IMR-90 (cell line): Measurements from ENCODE around the gene PRRG1. TPM values are rescaled to one million over a fixed set of nuclear protein-coding genes. Genes with fewer than 3 reads are reported as not detected.

Experiments used
- ATAC-seq: fragments of 200-7000 bp; cut with Tn5 transposase; 2 replicates; pipeline ENCODE4 v1.9.1; 2020; ENCODE audit warnings: low read depth, mild to moderate bottlenecking, moderate library complexity
- BruUV-seq: library from RNA; stranded (reverse); fragments of 400-500 nt; replicated peaks from 2 replicates; lab custom pipeline; 2021; lab: Mats Ljungman, UMichigan
- CTCF ChIA-PET: fragments of 300-600 bp; formaldehyde crosslinking; extraction: SDS; loops from one replicate; lab custom pipeline; 2021; ENCODE audit warnings: antibody characterized with exemption; lab: Yijun Ruan, JAX
- POLR2A ChIA-PET: fragments of 300-600 bp; sonication (Branson Sonifier 250); formaldehyde crosslinking; loops from one replicate; lab custom pipeline; 2022; ENCODE audit warnings: antibody characterized with exemption; ENCODE audit not compliant: unreplicated experiment; lab: Charles Lee
- DNase-seq: peaks from one replicate; pipeline ENCODE4 v3.0.0; 2013
- H2AFZ ChIP-seq: replicated peaks from 2 replicates; pipeline ENCODE3; 2013; ENCODE audit warnings: low read length, mild to moderate bottlenecking; ENCODE audit not compliant: poor library complexity
- H2AK5ac ChIP-seq: 2 replicates; pipeline ENCODE4 v1.6.1; 2013; ENCODE audit warnings: low read depth, low read length, inconsistent platforms
- H2AK9ac ChIP-seq: replicated peaks from 2 replicates; pipeline ENCODE3; 2013; ENCODE audit warnings: mild to moderate bottlenecking, low read depth, low read length, moderate library complexity; ENCODE audit not compliant: poor library complexity
- H2BK120ac ChIP-seq: 2 replicates; pipeline ENCODE4 v1.6.1; 2013; ENCODE audit warnings: low read depth, low read length, inconsistent platforms
- H2BK15ac ChIP-seq: 3 replicates; pipeline ENCODE4 v1.6.1; 2013; ENCODE audit warnings: low read depth, low read length, inconsistent platforms
- H2BK20ac ChIP-seq: 2 replicates; pipeline ENCODE4 v1.6.1; 2013; ENCODE audit warnings: low read depth, mild to moderate bottlenecking, inconsistent platforms, low read length, moderate library complexity
- H2BK5ac ChIP-seq: 2 replicates; pipeline ENCODE4 v1.6.1; 2013; ENCODE audit warnings: mild to moderate bottlenecking, low read depth, low read length, inconsistent platforms; ENCODE audit not compliant: poor library complexity, severe bottlenecking
- H3K14ac ChIP-seq: replicated peaks from 2 replicates; pipeline ENCODE4 v1.6.1; 2013; ENCODE audit warnings: low read depth, low read length, inconsistent platforms
- H3K18ac ChIP-seq: 2 replicates; pipeline ENCODE4 v1.6.1; 2013; ENCODE audit warnings: low read depth, low read length, control low read depth
- H3K23ac ChIP-seq: 2 replicates; pipeline ENCODE4 v1.6.1; 2013; ENCODE audit warnings: low read depth, low read length, inconsistent platforms
- H3K27ac ChIP-seq: 2 replicates; pipeline ENCODE4 v1.5.1; 2013; ENCODE audit warnings: mild to moderate bottlenecking, control low read depth, low read length; ENCODE audit not compliant: insufficient read depth
- H3K27me3 ChIP-seq: 2 replicates; pipeline ENCODE4 v1.6.1; 2013; ENCODE audit warnings: low read length; ENCODE audit not compliant: control insufficient read depth, insufficient read depth
- H3K36me3 ChIP-seq: 2 replicates; pipeline ENCODE4 v1.6.1; 2013; ENCODE audit warnings: low read length, mixed read lengths; ENCODE audit not compliant: control insufficient read depth, insufficient read depth
- H3K4ac ChIP-seq: 2 replicates; pipeline ENCODE4 v1.6.1; 2013; ENCODE audit warnings: low read depth, low read length, inconsistent platforms
- H3K4me1 ChIP-seq: 2 replicates; pipeline ENCODE4 v1.6.1; 2013; ENCODE audit warnings: low read length, mixed read lengths; ENCODE audit not compliant: control insufficient read depth, insufficient read depth
- H3K4me2 ChIP-seq: 2 replicates; pipeline ENCODE4 v1.6.1; 2013; ENCODE audit warnings: low read depth, mild to moderate bottlenecking, control low read depth, low read length, moderate library complexity
- H3K4me3 ChIP-seq: 2 replicates; pipeline ENCODE4 v1.5.1; 2013; ENCODE audit warnings: low read depth, mild to moderate bottlenecking, control low read depth, low read length, moderate library complexity; ENCODE audit not compliant: insufficient read depth
- H3K56ac ChIP-seq: 2 replicates; pipeline ENCODE4 v1.6.1; 2013; ENCODE audit warnings: low read length, inconsistent platforms; ENCODE audit not compliant: insufficient read depth; ENCODE audit errors: extremely low read depth
- H3K79me1 ChIP-seq, 2 experiments: 2 replicates each; pipeline ENCODE4 v1.6.1; 2013; ENCODE audit warnings: low read length in 2 of 2, inconsistent platforms in 1 of 2, low read depth in 1 of 2
- H3K9ac ChIP-seq: 2 replicates; pipeline ENCODE4 v1.6.1; 2013; ENCODE audit warnings: low read depth, low read length, control low read depth
- H3K9me1 ChIP-seq: 2 replicates; pipeline ENCODE4 v1.6.1; 2013; ENCODE audit warnings: low read length, inconsistent platforms; ENCODE audit not compliant: insufficient read depth
- H3K9me3 ChIP-seq: 2 replicates; pipeline ENCODE4 v1.6.1; 2013; ENCODE audit warnings: low read length; ENCODE audit not compliant: control insufficient read depth, insufficient read depth
- H4K20me1 ChIP-seq: 2 replicates; pipeline ENCODE4 v1.6.1; 2013; ENCODE audit warnings: low read length, inconsistent platforms; ENCODE audit not compliant: insufficient read depth
- H4K5ac ChIP-seq: 2 replicates; pipeline ENCODE4 v1.6.1; 2013; ENCODE audit warnings: mild to moderate bottlenecking, low read depth, low read length, control low read depth
- H4K8ac ChIP-seq, 2 experiments: 2 replicates each; pipeline ENCODE4 v1.6.1; 2013; ENCODE audit warnings: low read depth in 2 of 2, low read length in 2 of 2, control low read depth in 1 of 2, inconsistent platforms in 1 of 2
- H4K91ac ChIP-seq: 2 replicates; pipeline ENCODE4 v1.6.1; 2013; ENCODE audit warnings: low read depth, low read length, inconsistent platforms; ENCODE audit not compliant: insufficient read depth
- CEBPB ChIP-seq: IDR thresholded peaks from 2 replicates; pipeline ENCODE4 v1.6.1; 2012; ENCODE audit warnings: low read depth, low read length, improper control_type of control experiment
- CHD1 ChIP-seq: IDR thresholded peaks from 2 replicates; pipeline ENCODE4 v1.6.1; 2012; ENCODE audit warnings: low read depth, low read length, improper control_type of control experiment
- dilution Hi-C: fragments of 300-500 bp; cut with HindIII; formaldehyde crosslinking; loops from one replicate; pipeline ENCODE4 v1.14.3; 2018; ENCODE audit warnings: low sequenced_read_pairs; ENCODE audit not compliant: unreplicated experiment
- in situ Hi-C: fragments of 300-500 bp; cut with MboI; formaldehyde crosslinking; loops from 3 replicates; pipeline ENCODE4 v1.14.3; 2019; ENCODE audit warnings: low sequenced_read_pairs, inconsistent platforms, mixed read lengths
- intact Hi-C: fragments of 100-400 bp; cut with micrococcal nuclease; formaldehyde crosslinking; loops from 2 replicates; pipeline ENCODE4 v1.10.0; 2022
- polyA plus RNA-seq, 3 experiments: library from polyadenylated mRNA; depleted of rRNA; stranded (reverse); fragments of >200 nt; gene quantifications; 2 replicates each; pipeline ENCODE4 v1.2.3, GENCODE V29; 2012; ENCODE audit warnings: low replicate concordance in 1 of 3
- total RNA-seq: library from RNA; depleted of rRNA; stranded (reverse); fragments of >200 nt; gene quantifications from 2 replicates; pipeline ENCODE4 v1.2.3, GENCODE V29; 2012

Gene PRRG1
- total and polyA plus RNA-seq, 2 of the 4 experiments (the other 2 are of a cell fraction), result 9.0 to 11.1 TPM

DNA sequence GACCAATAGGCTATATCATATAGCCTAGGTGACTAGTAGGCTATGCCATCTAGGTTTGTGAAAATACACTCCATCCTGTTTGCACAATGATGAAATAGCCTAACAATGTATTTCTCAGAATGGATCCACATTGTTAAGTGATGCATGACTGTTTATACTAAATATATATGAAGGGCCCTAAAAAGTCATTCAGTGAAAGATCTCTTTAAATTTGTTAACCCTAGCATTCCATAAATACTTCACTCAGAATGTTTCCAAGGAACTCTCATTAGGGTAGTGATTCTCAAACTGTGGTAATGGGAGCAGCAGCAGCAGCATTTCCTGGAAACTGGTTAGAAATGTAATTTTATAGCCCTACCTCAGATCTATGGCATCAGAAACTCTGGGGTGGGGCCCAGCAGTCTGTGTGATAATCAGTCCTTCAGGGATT, 74.9 kb downstream of the PRRG1 start:
- DNase-seq (peak; percentile 29), ATAC-seq (peak; percentile 42)
- Histone ChIP-seq H2AK9ac (no peak overlapping the region), H4K20me1 (no peaks in the 10 kb centered on the region), H3K56ac (no peak overlapping the region), H3K4me1 (no peaks in the 10 kb centered on the region), H3K9me3 (no peaks in the 10 kb centered on the region), H3K27me3 (no peaks in the 10 kb centered on the region), H3K27ac (no peak overlapping the region), H3K23ac (no peak overlapping the region), H3K4me3 (no peak overlapping the region), H3K9ac (no peak overlapping the region), H4K8ac (no peak overlapping the region), H3K18ac (no peak overlapping the region), H3K4me2 (no peak overlapping the region), H2AK5ac (no peak overlapping the region), H2BK15ac (no peak overlapping the region), H2AFZ (no peak overlapping the region), H2BK5ac (no peak overlapping the region), H2BK20ac (no peak overlapping the region), H3K9me1 (no peaks in the 10 kb centered on the region), H3K4ac (no peak overlapping the region), H4K91ac (no peak overlapping the region), H3K14ac (no peak overlapping the region), H4K5ac (no peak overlapping the region), H3K36me3 (peaks cover 3% of the 10 kb centered on the region; the same call in 1 of the 2 replicates), H3K79me1 (0 out of 4 replicates have a peak, but pooled peaks cover 0 to 3% of the 10 kb centered on the region in 2 experiments), H2BK120ac (no peak overlapping the region)
- dilution Hi-C loops (no loop called here), in situ Hi-C loops (no loop called here), intact Hi-C loops (loop anchor here (5.0 kb wide), 1 partner anchor 77 kb away; the partner anchor contains the start of gene PRRG1)
- 0 out of 2 replicates have a peak, but pooled peaks have one; percentile 23 for TF ChIP-seq CEBPB
- no peak for TF ChIP-seq CHD1
- ChIA-PET CTCF (no interaction called here), POLR2A (no interaction called here)
- BruUV-seq, result no TSS peak
